ENCODE results near the gene BLACAT1. TPM values are rescaled to one million over a fixed set of nuclear protein-coding genes. Genes with fewer than 3 reads are reported as not detected.

Gene BLACAT1
- total RNA-seq, 2 donors from 2014 or later: not detected

DNA sequence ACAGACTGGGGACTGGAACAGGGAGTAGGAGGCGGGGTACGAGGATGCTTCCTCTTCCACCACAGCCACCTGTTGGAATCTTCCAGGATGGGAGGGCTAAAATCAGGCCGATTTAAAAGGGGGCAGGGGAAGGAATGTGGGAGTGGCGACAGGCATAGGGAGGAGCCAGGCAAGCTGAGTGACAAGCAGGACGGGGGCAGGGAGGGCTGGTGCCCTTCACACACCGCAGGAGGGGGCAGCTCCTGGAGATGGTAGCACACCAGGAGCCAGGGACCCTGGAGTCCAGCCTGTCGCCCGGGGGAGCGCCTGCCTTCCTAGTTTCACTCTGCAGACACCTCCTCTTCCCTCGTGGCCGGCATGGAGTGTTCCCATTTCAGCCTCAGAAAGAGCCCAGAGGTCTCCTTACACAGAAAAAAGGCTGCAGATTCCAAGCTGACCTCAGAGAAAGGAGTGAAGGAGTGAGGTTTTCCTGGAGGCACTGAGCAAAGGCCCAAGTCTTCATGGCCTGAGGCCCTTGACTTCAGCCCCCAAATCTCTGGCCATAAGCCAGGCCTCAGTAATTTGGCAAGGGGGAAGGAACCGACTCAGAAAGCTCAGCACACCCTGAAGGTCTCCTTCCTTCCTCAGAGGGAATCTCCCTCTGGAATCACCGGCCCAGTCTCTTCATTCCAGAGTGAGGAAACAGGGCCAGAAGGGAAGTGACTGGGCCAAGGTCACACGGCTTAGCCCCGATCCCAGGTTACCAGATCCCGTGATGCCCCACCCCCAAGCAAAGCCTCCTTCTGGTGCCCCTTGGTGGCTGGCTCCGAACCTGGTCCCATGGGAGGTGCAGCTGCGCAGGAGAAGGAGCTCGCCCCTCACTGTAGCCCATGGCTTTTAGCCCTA is 8.1 kb downstream of the BLACAT1 start:
- Mint-ChIP-seq H3K4me1 (ENCODE audit: low read depth in 2 of 2) (no peaks in the 10 kb centered on the region), H3K27me3 (peaks cover 9 to 16% of the 10 kb centered on the region in 2 donors), H3K36me3 (no peaks in the 10 kb centered on the region), H3K27ac (peak overlapping the region in 1 of 2 donors; percentile 14), H3K4me3 (no peak overlapping the region), H3K9me3 (no peaks in the 10 kb centered on the region)
- ATAC-seq: no peak
- no peak for DNase-seq (ENCODE audit: low spot score)

DNA sequence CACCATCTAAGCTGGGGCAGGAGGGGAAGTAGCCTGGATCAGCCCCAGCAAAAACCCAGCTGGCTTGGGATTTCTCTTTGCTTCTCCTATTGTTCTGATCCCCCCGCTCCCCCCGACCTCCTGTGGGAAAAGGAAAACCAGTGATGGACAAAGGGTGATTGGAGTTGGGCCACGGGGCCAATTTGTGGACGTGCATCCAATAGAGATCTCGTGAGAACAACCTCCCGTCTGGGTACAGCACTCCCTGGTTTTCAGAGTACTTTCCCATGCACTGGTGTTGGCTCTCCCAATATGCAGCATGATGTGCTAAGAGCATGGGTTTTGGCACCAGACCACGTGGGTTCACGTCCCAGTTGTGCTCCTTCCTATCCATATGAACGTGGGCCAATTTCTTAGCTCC is 9.0 kb downstream of the BLACAT1 start:
- no peaks in the 10 kb centered on the region for H3K36me3 Mint-ChIP-seq
- no peak overlapping the region for H3K27ac Mint-ChIP-seq
- H3K4me1 Mint-ChIP-seq (ENCODE audit: low read depth in 2 of 2): peaks cover 2% of the 10 kb centered on the region in 2 donors
- no peak for ATAC-seq
- peaks cover 9% of the 10 kb centered on the region in 2 donors for H3K27me3 Mint-ChIP-seq
- H3K9me3 Mint-ChIP-seq: no peaks in the 10 kb centered on the region
- no peak overlapping the region for H3K4me3 Mint-ChIP-seq
- DNase-seq (ENCODE audit: low spot score): no peak

DNA sequence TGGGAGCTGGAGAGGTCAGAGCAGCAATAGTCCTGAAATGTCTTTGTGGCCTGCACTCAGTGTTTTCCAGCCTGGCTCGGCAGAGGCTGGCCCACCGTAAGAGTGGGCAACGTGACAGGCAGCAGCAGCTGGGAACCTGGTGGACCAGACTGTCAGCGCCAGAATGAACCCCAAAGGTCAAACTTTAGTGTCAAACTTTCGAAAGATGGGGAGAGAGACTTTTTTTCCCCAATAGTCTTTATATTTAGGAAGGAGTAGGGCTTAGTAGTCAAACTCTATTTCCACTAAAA is 10.3 kb downstream of the BLACAT1 start:
- peaks cover 12 to 14% of the 10 kb centered on the region in 2 donors for H3K4me1 Mint-ChIP-seq (ENCODE audit: low read depth in 2 of 2)
- no peak overlapping the region for H3K27ac Mint-ChIP-seq
- H3K4me3 Mint-ChIP-seq: no peak overlapping the region
- H3K27me3 Mint-ChIP-seq: peaks cover 0 to 4% of the 10 kb centered on the region in 2 donors
- H3K9me3 Mint-ChIP-seq: no peaks in the 10 kb centered on the region
- no peaks in the 10 kb centered on the region for H3K36me3 Mint-ChIP-seq
- no peak for DNase-seq (ENCODE audit: low spot score)
- ATAC-seq: no peak

DNA sequence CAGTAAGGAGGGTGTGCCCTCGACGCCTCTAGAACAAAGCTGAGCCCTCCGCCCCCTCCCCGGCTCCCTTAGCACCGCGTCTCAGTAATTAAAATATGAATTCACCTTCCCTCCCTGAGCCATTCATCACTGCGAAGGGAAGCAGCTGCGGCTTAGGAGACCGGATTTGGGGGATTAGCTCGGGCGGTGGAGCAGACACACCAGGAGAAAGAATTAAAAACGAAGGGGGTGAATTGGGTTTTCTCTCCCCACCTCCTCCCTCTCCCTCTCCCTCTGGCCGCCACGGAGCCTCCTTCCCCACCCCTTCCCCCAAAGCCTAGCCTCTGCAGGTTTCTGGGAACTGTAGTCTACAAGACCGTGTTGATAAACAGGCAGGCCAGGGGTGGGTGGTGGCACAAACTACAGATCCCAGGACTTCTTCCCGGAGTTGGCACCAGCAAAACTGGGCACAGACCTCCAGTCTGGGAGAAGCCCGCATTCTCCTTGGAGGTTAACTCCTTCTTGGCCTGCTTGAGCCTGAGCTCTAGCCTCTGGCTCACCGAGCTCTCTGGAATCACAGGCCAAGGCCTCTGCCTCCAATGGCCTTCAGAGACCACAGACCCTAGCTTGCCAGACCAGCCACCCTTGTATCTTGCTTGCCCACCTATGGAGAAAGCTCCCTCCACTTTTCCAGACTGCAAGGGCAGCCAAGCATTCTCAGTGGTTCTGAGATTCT is 10.8 kb downstream of the BLACAT1 start:
- H3K27me3 Mint-ChIP-seq: peaks cover 0 to 4% of the 10 kb centered on the region in 2 donors
- no peak overlapping the region for H3K27ac Mint-ChIP-seq
- no peak for DNase-seq (ENCODE audit: low spot score)
- peaks cover 15 to 18% of the 10 kb centered on the region in 2 donors for H3K4me1 Mint-ChIP-seq (ENCODE audit: low read depth in 2 of 2)
- no peaks in the 10 kb centered on the region for H3K9me3 Mint-ChIP-seq
- no peak for ATAC-seq
- H3K36me3 Mint-ChIP-seq: no peaks in the 10 kb centered on the region
- H3K4me3 Mint-ChIP-seq: no peak overlapping the region

DNA sequence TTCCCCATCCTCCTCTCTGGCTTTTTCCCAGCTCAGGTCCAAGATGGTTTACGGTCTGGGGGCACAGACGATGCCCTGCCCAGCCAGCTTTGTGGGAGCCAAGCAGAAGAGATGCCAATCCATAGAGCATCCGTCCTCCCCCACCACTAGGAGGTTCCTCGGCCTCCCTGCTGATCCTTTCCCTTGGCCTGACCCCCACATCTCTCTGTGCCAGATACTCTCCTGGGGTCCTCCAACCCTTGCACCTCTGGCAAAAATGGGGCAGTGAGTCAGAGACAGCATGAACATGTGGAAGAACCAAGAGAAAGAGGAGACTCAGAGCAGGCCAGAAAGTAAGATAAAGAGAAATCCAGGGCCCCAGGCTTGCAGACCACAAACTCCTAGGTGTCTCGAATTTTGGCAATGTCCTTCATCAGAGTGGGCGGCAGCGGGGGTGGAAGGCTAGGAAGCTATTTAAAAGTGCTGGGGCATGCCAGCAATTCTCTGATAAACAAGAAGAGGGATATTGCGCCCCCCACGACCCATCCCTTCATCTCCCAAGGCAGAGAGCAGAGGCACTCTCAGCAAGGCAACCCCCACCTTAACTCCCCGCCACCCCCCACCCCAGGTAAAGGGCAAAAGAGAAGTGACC is 11.4 kb downstream of the BLACAT1 start:
- no peak overlapping the region for H3K27ac Mint-ChIP-seq
- no peak overlapping the region for H3K4me3 Mint-ChIP-seq
- H3K9me3 Mint-ChIP-seq: no peaks in the 10 kb centered on the region
- ATAC-seq (no peak), DNase-seq (ENCODE audit: low spot score) (no peak)
- H3K27me3 Mint-ChIP-seq: peaks cover 0 to 4% of the 10 kb centered on the region in 2 donors
- no peaks in the 10 kb centered on the region for H3K36me3 Mint-ChIP-seq
- peaks cover 18 to 23% of the 10 kb centered on the region in 2 donors for H3K4me1 Mint-ChIP-seq (ENCODE audit: low read depth in 2 of 2)

DNA sequence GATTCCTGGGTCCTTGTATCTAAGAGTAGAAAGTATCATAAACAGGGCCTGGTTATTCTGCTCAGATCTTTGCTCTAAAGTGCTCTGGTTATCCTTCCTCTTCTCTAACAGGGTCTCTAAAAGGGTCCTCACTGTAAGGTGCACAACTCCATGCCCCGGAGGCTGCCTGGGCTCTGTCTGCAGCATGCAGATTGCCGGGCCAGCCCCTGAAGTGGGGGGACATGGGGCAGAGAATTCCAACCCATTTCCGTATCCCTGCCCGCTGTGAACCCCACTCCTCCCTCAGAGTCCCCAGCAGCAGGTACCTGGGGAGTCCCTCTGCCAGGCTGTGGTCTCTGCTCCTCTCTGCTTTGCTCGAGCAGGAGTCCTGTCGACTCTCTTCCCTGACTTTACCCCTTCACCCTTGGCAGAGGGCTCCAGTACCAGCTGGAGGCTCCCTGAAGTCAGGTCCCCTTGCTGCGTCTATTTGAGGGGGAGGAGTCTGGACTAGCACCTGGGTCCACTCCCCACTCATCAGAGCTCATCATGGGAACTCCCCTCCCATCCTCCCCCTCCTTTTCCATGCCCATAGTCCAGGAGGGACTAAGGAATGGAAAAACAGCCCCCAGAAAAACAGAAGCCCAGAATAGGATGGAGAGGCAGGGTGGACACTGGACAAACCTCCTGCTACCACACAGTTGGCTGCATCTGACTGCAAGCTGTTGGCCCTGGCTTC is 12.1 kb downstream of the BLACAT1 start:
- H3K36me3 Mint-ChIP-seq: no peaks in the 10 kb centered on the region
- no peak overlapping the region for H3K27ac Mint-ChIP-seq
- H3K27me3 Mint-ChIP-seq: peaks cover 0 to 4% of the 10 kb centered on the region in 2 donors

DNA sequence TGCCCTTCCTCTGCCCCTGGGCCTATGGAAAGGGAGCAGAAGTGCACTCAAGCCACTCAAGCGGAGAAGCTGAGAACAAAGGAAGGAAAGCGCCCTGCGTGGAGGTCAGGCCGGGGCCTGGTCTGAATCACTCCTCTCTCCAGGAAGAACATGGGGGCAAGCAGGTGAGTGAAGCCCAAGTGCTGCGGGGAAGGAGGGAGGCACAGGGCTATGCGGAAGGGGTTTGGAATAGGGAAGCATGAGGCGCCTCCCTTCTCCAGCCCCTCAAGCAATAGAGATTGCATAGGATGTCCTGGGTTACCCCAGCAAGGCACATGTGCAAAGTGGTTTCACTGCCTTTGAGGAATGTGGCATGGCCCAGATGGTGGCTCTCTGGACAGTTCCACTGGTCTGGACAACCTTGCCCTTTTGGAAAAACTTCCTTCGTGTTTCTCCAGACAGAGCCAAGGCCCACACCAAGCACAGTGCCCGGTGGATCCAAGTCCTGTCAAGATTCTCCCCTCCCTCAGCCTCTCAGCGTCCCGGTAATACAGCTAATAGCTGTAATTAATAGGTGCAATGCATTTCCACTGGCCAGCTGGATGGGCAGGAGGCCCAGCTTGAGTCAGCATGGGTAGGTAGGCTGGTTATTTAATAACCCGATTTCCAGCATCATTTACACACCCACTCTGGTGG is 13.7 kb downstream of the BLACAT1 start:
- ATAC-seq (no peak), DNase-seq (ENCODE audit: low spot score) (no peak)
- Mint-ChIP-seq H3K27ac (no peak overlapping the region), H3K9me3 (no peaks in the 10 kb centered on the region), H3K27me3 (peaks cover 0 to 2% of the 10 kb centered on the region in 2 donors), H3K4me1 (ENCODE audit: low read depth in 2 of 2) (peaks cover 23 to 27% of the 10 kb centered on the region in 2 donors), H3K4me3 (no peak overlapping the region), H3K36me3 (no peaks in the 10 kb centered on the region)

More for the DNA sequence above, 12.1 kb downstream of the BLACAT1 start:
- DNase-seq (ENCODE audit: low spot score): no peak
- peaks cover 21 to 24% of the 10 kb centered on the region in 2 donors for H3K4me1 Mint-ChIP-seq (ENCODE audit: low read depth in 2 of 2)
- ATAC-seq: no peak
- no peaks in the 10 kb centered on the region for H3K9me3 Mint-ChIP-seq
- H3K4me3 Mint-ChIP-seq: no peak overlapping the region

DNA sequence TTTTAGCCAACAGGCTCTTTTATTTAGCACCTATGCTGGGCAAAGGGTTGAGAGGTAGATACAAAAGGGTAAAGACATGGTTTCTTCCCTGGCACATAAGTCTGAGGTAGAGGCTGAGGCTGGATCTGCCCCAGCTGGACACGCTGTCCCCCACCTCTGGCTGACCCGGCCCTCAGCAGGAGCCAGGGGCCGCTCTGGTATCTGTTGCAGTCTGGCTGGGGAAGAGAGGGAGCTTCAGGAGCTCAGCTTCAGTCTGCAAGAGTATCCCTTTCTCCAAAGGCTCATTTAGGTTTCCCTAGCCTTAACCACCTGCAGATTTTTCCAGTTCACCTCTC is 14.2 kb downstream of the BLACAT1 start:
- Mint-ChIP-seq H3K27me3 (no peaks in the 10 kb centered on the region), H3K27ac (peak overlapping the region; percentile 61 to 62), H3K9me3 (no peaks in the 10 kb centered on the region), H3K4me3 (peak overlapping the region; percentile 80), H3K36me3 (no peaks in the 10 kb centered on the region), H3K4me1 (ENCODE audit: low read depth in 2 of 2) (peaks cover 28 to 33% of the 10 kb centered on the region in 2 donors)
- DNase-seq (ENCODE audit: low spot score) (no peak), ATAC-seq (no peak)

DNA sequence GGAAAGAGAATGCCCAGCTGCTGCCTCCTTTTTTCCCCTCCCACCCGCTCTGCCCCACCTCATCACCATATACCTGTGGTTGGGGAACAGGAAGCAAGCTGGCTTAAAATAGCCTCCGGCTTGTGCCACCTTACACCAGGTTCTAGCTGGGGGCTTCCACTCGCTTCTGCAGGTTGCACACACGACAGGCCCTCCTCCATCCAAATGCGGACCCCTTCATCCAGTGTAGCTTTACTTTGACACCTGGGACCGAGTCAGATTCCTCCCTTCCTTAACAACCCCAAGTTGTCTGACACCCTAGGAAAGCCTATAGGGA is 14.6 kb downstream of the BLACAT1 start:
- H3K27me3 Mint-ChIP-seq: peaks cover 0 to 2% of the 10 kb centered on the region in 2 donors
- H3K4me3 Mint-ChIP-seq: peak overlapping the region; percentile 80
- H3K36me3 Mint-ChIP-seq: no peaks in the 10 kb centered on the region
- no peak for DNase-seq (ENCODE audit: low spot score)
- H3K27ac Mint-ChIP-seq: peak overlapping the region; percentile 61 to 62
- peaks cover 29 to 33% of the 10 kb centered on the region in 2 donors for H3K4me1 Mint-ChIP-seq (ENCODE audit: low read depth in 2 of 2)
- ATAC-seq: no peak
- no peaks in the 10 kb centered on the region for H3K9me3 Mint-ChIP-seq

DNA sequence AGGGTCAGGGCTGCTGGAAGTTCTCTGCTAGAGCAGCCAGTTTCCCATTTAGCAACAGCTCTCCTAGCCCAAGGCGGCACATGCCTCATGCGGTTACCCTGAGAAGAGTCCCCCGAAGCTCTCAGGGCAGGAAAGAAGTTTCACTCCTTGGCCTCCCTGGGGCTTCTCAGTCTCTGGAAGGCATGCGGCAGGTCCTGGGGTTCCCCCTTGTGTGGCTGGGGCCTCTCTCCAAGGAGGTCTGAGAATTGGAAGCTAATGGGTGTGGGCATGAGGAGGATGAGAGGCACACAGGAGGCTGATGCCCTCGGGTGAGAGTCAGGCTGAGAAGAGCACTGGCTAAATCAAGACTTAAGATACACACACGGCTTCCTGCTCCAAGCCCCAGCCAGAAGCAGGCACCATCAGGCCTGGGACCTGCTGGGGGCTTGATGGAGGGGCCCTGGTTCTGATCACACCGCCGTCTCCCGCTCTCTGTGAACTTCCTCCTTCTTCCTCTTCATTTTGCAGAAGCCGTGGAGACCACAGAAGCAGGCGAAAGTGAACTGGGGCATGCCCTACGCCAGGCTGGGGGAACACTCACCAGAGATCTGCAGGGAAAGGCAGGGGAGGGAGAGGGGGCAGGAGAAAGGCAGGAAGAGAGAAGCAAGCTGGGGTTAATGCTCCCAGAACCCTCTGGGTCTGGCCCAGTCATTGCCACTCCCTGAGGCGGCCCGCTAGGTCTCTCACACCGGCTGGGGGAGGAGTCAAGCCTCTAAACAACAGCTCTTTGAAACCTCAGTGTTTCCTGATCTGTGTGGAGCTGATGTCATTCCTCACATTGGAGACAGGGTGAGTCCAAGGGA is 15.1 kb downstream of the BLACAT1 start:
- Mint-ChIP-seq H3K27me3 (peaks cover 0 to 4% of the 10 kb centered on the region in 2 donors), H3K4me1 (ENCODE audit: low read depth in 2 of 2) (peaks cover 29 to 33% of the 10 kb centered on the region in 2 donors), H3K4me3 (peak overlapping the region; percentile 80), H3K27ac (peak overlapping the region; percentile 61 to 62), H3K9me3 (no peaks in the 10 kb centered on the region), H3K36me3 (no peaks in the 10 kb centered on the region)
- DNase-seq (ENCODE audit: low spot score) (peak; percentile 65), ATAC-seq (peak; percentile 85 to 92)

DNA sequence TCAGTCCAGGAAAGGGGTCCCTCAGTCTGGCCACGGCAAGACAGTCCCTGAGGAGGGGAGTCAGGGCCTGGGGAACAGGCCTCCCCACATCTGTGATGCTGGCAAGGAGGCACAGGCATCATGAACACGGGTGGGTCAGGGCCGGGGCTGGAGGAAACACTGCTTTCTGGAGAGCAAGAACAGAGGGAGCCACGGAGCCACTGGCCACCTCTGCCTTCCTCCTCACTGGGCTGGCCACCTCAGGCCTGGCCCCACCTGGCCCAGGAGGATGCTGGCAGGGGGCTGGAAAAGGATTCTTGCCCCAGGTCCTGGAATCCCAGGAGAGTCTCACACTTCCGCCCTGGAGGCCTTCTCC is 15.7 kb downstream of the BLACAT1 start:
- H3K27ac Mint-ChIP-seq: peak overlapping the region; percentile 61 to 62
- H3K36me3 Mint-ChIP-seq: no peaks in the 10 kb centered on the region
- no peak for ATAC-seq
- peaks cover 4 to 5% of the 10 kb centered on the region in 2 donors for H3K27me3 Mint-ChIP-seq
- H3K4me3 Mint-ChIP-seq: no peak overlapping the region
- peaks cover 29 to 33% of the 10 kb centered on the region in 2 donors for H3K4me1 Mint-ChIP-seq (ENCODE audit: low read depth in 2 of 2)
- no peaks in the 10 kb centered on the region for H3K9me3 Mint-ChIP-seq
- DNase-seq (ENCODE audit: low spot score): no peak

DNA sequence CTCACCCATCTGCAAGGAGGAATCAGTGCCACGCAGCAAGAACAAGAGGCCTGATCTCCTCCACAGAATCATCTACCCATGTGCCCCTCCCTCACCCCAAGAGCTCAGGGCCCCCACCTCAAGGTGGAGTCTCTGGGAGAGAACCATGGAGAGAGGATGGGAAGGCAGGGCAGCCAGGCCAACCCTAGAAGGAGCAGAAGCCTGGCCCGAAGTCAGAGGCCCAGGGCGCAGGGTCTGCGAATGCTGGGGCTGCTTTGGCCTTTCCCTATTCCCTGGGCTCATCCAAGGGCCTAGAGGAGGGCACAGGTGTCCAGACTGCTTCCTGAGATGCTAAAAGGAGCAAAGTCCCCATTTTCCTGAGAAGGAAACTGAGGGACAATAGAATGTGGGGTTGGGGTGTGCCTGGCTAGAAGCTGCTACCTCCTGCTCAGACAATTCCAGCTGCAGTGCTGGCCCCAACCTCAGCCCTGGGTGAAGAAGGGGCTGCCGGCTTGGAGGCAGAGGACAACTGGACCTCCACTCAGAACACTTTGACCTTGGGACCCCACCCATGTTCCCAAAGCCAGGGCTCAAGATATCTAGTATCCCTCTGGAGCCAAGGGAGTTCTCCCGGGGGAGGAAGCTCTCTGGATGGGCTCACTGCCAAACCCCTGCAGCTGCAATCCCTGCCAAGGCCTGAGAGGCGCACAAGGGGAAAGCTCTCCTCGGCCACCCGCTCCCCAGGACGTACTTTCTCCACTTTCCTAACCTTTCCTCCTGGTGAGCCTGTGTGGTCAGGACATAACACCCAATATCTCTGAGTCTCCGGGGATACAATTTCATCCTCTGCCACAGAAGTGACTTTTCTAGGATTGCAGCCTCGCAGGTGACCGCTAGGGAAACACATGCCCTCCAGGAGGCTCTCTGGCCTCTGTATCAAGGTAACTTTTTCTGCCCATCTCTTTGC is 17.4 kb downstream of the BLACAT1 start:
- H3K36me3 Mint-ChIP-seq: no peaks in the 10 kb centered on the region
- H3K27ac Mint-ChIP-seq: peak overlapping the region in 1 of 2 donors; percentile 27
- H3K4me3 Mint-ChIP-seq: no peak overlapping the region
- DNase-seq (ENCODE audit: low spot score) (no peak), ATAC-seq (no peak)
- peaks cover 29 to 33% of the 10 kb centered on the region in 2 donors for H3K4me1 Mint-ChIP-seq (ENCODE audit: low read depth in 2 of 2)
- H3K27me3 Mint-ChIP-seq: peaks cover 4 to 12% of the 10 kb centered on the region in 2 donors
- no peaks in the 10 kb centered on the region for H3K9me3 Mint-ChIP-seq

Measured in natural killer cell treated with Interleukin-12 subunit alpha and Interleukin-12 subunit beta and Interleukin-15 and Interleukin-18, amount 100 ng/mL, for 72 hours (primary cell).